SU-DHL-6 (cell line): ENCODE measurements around the gene PRXL2B.
"Not testable (repeated sequence)": the region's sequence is repeated elsewhere in the genome, so short reads cannot be mapped to it uniquely, and the experiment has no call there.

Experiments used
- H2AFZ ChIP-seq: fragments of 200-600 bp; sonication (generic); 2 replicates; pipeline ENCODE4 v1.6.1; 2014; ENCODE audit warnings: low read depth, mild to moderate bottlenecking, moderate library complexity, mixed read lengths, antibody characterized with exemption, low read length; ENCODE audit not compliant: severe bottlenecking
- H3F3A ChIP-seq: fragments of 200-600 bp; shearing (Covaris generic); 2 replicates; pipeline ENCODE4 v1.6.0; 2016; ENCODE audit warnings: antibody characterized with exemption, mild to moderate bottlenecking; ENCODE audit not compliant: insufficient read depth
- H3K27ac ChIP-seq: fragments of 200-600 bp; sonication (generic); 2 replicates; pipeline ENCODE4 v1.5.1; 2016; ENCODE audit warnings: low read depth, mild to moderate bottlenecking, low read length, moderate library complexity, mixed read lengths
- H3K27me3 ChIP-seq: fragments of 200-600 bp; sonication (generic), shearing (Covaris generic); 2 replicates; pipeline ENCODE4 v1.6.0; 2014; ENCODE audit warnings: mild to moderate bottlenecking, low read length
- H3K36me3 ChIP-seq: fragments of 200-600 bp; sonication (generic); 2 replicates; pipeline ENCODE4 v1.6.1; 2014; ENCODE audit warnings: mild to moderate bottlenecking, low read length, mixed read lengths
- H3K4me2 ChIP-seq: fragments of 300-600, 200-600 bp; shearing (Covaris generic), sonication (generic); 2 replicates; pipeline ENCODE4 v1.6.0; 2014; ENCODE audit warnings: low read length, low read depth, mild to moderate bottlenecking; ENCODE audit not compliant: poor library complexity, severe bottlenecking
- H3K4me3 ChIP-seq: fragments of 200-600 bp; sonication (generic); 2 replicates; pipeline ENCODE4 v1.5.1; 2014; ENCODE audit warnings: antibody characterized with exemption, low read length, mild to moderate bottlenecking, mixed read lengths; ENCODE audit not compliant: insufficient read depth, poor library complexity, severe bottlenecking
- H3K79me2 ChIP-seq: fragments of 200-600 bp; sonication (generic); 2 replicates; pipeline ENCODE4 v1.6.1; 2014; ENCODE audit warnings: mild to moderate bottlenecking, low read length, moderate library complexity; ENCODE audit not compliant: insufficient read depth
- H3K9ac ChIP-seq: fragments of 200-600 bp; sonication (generic); 2 replicates; pipeline ENCODE4 v1.7.0; 2014; ENCODE audit warnings: mild to moderate bottlenecking, low read length
- H3K9me2 ChIP-seq: fragments of 200-600 bp; sonication (generic); replicated peaks from 2 replicates; pipeline ENCODE4 v1.6.1; 2014; ENCODE audit warnings: low read length; ENCODE audit not compliant: insufficient read depth
- H3K9me3 ChIP-seq: fragments of 200-600 bp; sonication (generic); 2 replicates; pipeline ENCODE4 v1.6.1; 2014; ENCODE audit warnings: low read length, mixed read lengths; ENCODE audit not compliant: insufficient read depth
- H4K20me1 ChIP-seq: fragments of 200-600 bp; sonication (generic); 2 replicates; pipeline ENCODE4 v1.6.1; 2014; ENCODE audit warnings: low read depth, mild to moderate bottlenecking, antibody characterized with exemption, low read length, moderate library complexity, mixed read lengths
- EZH2phosphoT487 ChIP-seq: fragments of 200-600 bp; sonication (generic), shearing (Covaris generic); conservative IDR thresholded peaks from 2 replicates; pipeline ENCODE4 v1.6.1; 2018; ENCODE audit warnings: mild to moderate bottlenecking, antibody characterized with exemption, low read length, moderate library complexity, mixed read lengths
- TF ChIP-seq, protein P1 (sequence below): fragments of 200-600 bp; sonication (generic); IDR thresholded peaks from one replicate; pipeline ENCODE4 v1.5.1; 2017; ENCODE audit warnings: antibody characterized with exemption, mild to moderate bottlenecking, low read length, moderate library complexity; ENCODE audit not compliant: insufficient read depth, poor library complexity, severe bottlenecking

Gene PRXL2B

DNA sequence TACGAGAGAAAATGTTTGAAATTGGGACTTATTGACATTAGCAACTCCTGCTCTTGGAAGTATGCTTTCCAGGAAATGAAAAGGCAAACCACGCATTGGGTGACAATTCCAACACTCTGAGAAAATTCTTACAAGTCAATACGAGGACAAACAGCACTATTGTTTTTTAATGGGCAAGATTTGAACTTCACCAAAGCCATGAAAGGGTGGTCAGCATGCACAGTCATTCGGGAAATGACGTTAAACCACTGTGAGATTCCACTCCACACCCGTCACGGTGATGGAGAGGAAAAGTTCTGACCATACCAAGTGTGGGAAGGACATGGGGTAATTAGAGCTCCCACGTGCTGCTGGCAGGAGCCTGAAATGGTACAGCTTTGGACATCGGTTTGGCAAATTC is 12.2 kb upstream of the PRXL2B start:
- Histone ChIP-seq H3K9me2 (no peaks in the 10 kb centered on the region), H3K27ac (no peak overlapping the region), H3K9ac (no peak overlapping the region), H3K9me3 (no peaks in the 10 kb centered on the region), H3K36me3 (no peaks in the 10 kb centered on the region), H4K20me1 (no peaks in the 10 kb centered on the region), H3K79me2 (no peaks in the 10 kb centered on the region), H3K27me3 (no peaks in the 10 kb centered on the region), H2AFZ (no peak overlapping the region), H3K4me2 (no peak overlapping the region), H3K4me3 (no peak overlapping the region), H3F3A (no peaks in the 10 kb centered on the region)
- TF ChIP-seq, protein P1, sequence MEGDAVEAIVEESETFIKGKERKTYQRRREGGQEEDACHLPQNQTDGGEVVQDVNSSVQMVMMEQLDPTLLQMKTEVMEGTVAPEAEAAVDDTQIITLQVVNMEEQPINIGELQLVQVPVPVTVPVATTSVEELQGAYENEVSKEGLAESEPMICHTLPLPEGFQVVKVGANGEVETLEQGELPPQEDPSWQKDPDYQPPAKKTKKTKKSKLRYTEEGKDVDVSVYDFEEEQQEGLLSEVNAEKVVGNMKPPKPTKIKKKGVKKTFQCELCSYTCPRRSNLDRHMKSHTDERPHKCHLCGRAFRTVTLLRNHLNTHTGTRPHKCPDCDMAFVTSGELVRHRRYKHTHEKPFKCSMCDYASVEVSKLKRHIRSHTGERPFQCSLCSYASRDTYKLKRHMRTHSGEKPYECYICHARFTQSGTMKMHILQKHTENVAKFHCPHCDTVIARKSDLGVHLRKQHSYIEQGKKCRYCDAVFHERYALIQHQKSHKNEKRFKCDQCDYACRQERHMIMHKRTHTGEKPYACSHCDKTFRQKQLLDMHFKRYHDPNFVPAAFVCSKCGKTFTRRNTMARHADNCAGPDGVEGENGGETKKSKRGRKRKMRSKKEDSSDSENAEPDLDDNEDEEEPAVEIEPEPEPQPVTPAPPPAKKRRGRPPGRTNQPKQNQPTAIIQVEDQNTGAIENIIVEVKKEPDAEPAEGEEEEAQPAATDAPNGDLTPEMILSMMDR: no peak
- TF ChIP-seq EZH2phosphoT487: no peak

GRCh38 chr1:2575801-2576663 is 10.5 kb upstream of the PRXL2B start:
- Histone ChIP-seq H2AFZ (no peak overlapping the region), H3K27me3 (no peaks in the 10 kb centered on the region), H3K9me2 (no peaks in the 10 kb centered on the region), H3K9me3 (no peaks in the 10 kb centered on the region), H3K4me3 (no peak overlapping the region), H3F3A (no peaks in the 10 kb centered on the region), H3K4me2 (no peak overlapping the region), H4K20me1 (no peaks in the 10 kb centered on the region), H3K36me3 (no peaks in the 10 kb centered on the region), H3K9ac (no peak overlapping the region), H3K27ac (no peak overlapping the region), H3K79me2 (no peaks in the 10 kb centered on the region)
- no peak for TF ChIP-seq EZH2phosphoT487
- TF ChIP-seq, protein P1: no peak

DNA sequence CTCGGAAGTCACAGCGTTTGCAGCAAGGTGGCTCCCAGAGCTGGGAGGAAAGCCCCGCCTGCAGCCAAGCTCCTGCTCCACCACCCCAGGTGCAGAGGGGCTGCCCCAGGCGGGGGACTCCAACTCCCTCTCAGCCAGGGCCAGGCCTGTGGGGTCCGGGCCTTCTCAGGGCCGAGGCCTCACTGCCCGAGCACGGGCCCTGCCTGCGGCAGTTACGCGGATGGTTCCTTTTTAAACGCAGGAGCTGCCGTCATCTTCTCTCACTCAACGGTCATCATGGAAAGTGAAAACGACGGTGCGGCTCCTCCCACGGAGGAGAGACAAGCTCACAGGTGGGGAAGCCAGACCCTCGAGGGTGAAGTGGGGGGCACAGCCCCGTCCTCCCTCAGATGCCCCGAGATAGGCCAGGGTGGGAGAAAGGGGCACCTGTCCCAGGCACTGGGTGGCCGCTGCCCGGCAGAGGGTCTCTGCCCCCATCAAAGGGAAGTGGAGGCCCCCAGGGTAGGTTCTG is 9.0 kb upstream of the PRXL2B start:
- H3K36me3 ChIP-seq, H3K27me3 ChIP-seq, H3K4me2 ChIP-seq, H3K9me2 ChIP-seq, H3F3A ChIP-seq, H3K9me3 ChIP-seq, H3K27ac ChIP-seq, H3K9ac ChIP-seq, H4K20me1 ChIP-seq, H2AFZ ChIP-seq, H3K79me2 ChIP-seq, H3K4me3 ChIP-seq: not testable (repeated sequence)

DNA sequence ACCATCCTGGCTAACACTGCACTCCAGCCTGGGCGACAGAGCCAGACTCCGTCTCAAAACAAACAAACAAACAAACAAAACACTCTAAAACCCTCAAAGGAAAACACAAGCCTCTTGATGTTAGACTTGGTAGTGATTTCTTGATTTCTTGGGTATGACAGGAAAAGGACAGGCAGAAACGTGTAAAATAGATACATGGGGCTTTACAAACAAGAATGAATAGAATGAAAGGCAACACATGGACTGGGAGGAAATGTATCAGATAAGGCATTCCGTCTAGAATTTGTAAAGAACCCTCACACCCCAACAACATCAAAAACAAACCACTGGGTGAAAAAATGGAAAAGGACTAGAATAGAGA is 7.8 kb upstream of the PRXL2B start:
- no peak for TF ChIP-seq EZH2phosphoT487
- TF ChIP-seq, protein P1: no peak
- Histone ChIP-seq H3K27me3 (no peaks in the 10 kb centered on the region), H3K79me2 (no peaks in the 10 kb centered on the region), H3K4me2 (no peak overlapping the region), H2AFZ (no peak overlapping the region), H4K20me1 (no peaks in the 10 kb centered on the region), H3K9me3 (no peaks in the 10 kb centered on the region), H3F3A (no peaks in the 10 kb centered on the region), H3K4me3 (no peak overlapping the region), H3K9me2 (no peaks in the 10 kb centered on the region), H3K27ac (no peak overlapping the region), H3K9ac (no peak overlapping the region), H3K36me3 (no peaks in the 10 kb centered on the region)
